Stimulated activated CD8-positive, alpha-beta memory T cell treated with anti-CD3 and anti-CD28 coated beads, Interleukin-7, amount 100 ng/mL, for 4 hours (primary cell): ENCODE data around the gene MTA1.

Source experiments
- DNase-seq, 2 donors: peaks; one replicate each; pipeline ENCODE4 v3.0.0-alpha.2; 2020; ENCODE audit warnings: low read depth in 2 of 2

Gene MTA1

DNA sequence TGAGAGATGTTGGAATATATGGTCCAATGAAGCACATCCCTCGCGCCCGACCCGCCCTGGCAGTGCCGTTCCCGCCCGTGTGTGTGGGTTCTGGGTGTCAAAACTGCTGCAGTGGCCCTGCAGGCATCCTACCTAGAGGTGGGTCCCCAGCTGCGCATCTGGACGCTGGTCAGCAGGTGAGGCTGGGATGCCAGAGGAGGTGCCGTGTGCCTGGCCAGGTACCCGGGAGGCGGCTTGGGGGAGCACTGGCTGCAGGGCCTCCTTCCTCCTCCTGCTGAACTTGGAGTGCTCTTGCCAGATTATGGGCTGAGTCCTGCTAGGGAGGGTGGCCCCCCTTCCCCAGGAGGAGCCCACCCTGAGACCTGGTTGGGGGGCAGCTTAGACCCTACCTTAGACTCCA, 5.2 kb downstream of the MTA1 start:
- DNase-seq, result no peak

GRCh38 chr14:105425823-105426247, 6.2 kb downstream of the MTA1 start:
- no peak for DNase-seq

GRCh38 chr14:105426416-105427130, 6.9 kb downstream of the MTA1 start:
- DNase-seq, result no peak

GRCh38 chr14:105427412-105427811, 7.8 kb downstream of the MTA1 start:
- no peak for DNase-seq

GRCh38 chr14:105427936-105428485, 8.4 kb downstream of the MTA1 start:
- no peak for DNase-seq

DNA sequence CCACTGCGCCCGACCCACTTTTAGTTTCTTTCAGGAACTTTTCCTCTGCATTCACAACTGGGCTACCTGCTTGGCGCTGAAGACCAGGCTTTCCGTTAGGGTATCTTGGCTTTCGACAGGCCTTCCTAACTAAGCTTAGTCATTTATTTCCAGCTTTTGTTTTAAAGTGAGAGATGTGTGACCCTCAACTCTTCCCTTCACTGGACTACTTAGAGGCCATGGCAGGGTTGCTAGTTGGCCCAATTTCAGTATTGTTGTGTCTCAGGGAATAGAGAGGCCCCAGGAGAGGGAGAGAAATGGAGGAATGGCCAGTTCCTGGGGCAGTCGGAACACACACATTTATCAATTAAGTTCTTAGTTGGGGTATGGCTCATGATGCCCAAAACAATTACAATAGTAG, 10.4 kb downstream of the MTA1 start:
- no peak for DNase-seq

GRCh38 chr14:105430565-105430964, 10.9 kb downstream of the MTA1 start:
- no peak for DNase-seq

DNA sequence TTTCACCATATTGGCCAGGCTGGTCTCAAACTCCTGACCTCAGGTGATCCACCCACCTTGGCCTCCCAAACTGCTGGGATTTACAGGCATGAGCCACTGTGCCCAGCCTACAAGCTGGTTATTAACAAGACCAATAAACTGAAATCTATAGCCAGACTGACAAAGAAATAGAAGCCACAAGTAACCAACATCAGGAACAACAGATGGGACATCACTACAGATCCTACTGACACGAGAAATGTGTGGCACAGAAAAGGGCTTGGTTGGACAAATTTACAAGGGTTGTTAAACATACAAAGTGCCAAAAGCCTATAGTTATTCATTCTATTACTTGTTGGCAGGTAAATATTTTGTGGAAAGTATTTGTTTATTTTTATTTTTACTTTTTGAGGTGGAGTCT, 11.6 kb downstream of the MTA1 start:
- no peak for DNase-seq

DNA sequence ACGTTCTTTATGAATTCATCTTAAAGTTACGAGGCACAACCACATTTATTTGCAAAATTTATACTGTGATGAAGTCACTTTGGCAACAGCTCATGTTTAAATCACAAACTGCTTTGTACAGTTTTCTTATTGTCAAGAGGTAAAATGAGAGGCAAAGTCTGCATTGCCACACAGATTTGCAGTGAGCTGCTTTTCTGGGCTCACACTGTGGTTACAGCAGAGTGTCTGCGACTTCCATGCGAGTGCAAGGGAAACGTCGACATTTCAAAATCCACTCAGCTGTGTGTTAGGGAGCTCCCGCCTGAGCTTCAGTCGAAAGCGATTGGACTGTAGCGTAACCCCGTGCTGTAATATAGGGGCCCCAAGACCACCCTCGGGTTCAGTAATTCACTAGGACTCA, 13.0 kb downstream of the MTA1 start:
- no peak for DNase-seq

GRCh38 chr14:105433161-105433605, 13.6 kb downstream of the MTA1 start:
- DNase-seq, result no peak

- no peak for DNase-seq
These were observed 16.8 kb downstream of the MTA1 start for GRCh38 chr14:105436402-105436801.

- no peak for DNase-seq
These were observed 17.5 kb downstream of the MTA1 start for GRCh38 chr14:105436891-105437722.

DNA sequence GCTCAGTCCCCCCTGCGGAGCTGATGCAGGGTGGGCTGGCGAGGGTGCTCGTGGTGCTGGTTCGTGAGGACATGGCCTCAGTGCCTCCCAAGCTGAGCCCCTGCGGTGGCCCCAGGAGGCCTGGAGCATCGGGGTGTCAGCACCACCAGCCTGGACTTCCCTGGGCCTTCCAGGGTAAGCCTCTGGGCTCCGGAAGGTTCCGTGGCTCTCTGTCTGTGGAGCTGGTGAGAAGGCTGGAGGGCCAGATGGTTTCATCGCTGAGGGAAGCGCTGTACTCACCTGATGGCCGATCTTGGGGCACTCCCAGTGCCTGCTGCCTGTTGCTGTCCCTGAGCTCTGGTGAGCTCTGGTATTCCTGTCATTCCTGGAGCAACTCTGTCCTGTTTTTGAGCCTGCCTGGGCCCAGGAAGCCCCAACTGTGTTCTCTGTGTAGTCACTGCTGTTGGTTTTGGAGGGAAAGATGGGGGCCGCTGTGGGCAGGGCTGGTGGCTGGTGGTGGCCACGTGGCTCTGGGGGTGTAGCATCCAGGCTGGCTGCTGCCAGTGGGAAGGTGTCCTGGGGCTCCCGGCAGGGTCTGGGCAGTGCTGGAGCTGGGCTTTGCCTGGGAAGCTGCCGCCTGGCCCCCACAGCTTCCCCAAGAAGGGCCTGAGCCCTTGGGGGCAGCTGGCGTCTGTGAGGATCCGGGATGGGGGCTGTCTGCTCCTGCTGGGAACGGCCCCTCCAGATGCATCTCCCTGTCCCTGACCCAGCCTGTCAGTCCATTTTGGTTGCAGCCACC, 18.3 kb downstream of the MTA1 start:
- DNase-seq, result no peak

- no peak for DNase-seq
These were observed 19.6 kb downstream of the MTA1 start for GRCh38 chr14:105439179-105439578.

GRCh38 chr14:105439710-105440553, 20.3 kb downstream of the MTA1 start:
- no peak for DNase-seq

DNA sequence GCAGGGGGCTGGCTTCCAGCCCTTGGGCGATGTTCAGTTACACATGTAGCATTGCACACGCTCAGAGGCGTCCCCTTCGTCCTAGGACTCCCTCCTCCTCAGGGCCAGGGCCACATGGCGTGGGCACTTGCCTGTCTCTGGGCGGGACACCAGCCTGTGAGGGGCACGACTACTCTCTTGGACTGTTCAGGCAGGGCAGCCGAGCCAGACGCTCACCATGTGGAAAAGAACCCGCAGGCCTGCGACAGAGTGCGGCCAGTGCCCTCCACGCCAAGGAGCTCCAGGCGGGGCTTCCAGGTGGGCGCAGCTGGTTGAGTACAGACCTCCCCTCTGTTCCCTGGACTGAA, 20.9 kb downstream of the MTA1 start:
- no peak for DNase-seq

- no peak for DNase-seq
These were observed 21.4 kb downstream of the MTA1 start for GRCh38 chr14:105440992-105441391.

- DNase-seq, result no peak
These were observed 22.5 kb downstream of the MTA1 start for GRCh38 chr14:105442125-105442524.

DNA sequence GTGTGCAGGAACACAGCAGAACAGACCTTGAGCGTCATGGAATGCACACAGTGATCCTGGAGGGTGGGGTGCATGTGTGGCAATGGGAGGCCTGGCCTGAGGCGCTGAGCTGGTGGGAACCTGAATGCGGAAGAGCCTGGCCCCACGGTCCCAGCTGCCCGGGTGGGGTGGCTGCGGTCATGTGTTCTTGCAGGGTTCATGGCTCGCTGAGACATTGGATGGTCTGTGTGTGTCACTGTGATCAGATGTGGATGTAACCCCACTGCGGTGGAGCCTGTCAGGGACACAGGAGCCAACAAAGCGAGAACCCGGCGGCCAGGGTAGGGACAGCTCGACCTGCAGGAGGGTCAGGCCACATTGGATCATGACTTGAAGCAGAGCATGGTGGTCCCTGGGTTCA, 23.2 kb downstream of the MTA1 start:
- DNase-seq, result no peak

- DNase-seq, result no peak
These were observed 25.2 kb downstream of the MTA1 start for GRCh38 chr14:105444859-105445258.

- no peak for DNase-seq
These were observed 25.7 kb downstream of the MTA1 start for GRCh38 chr14:105445290-105445689.
